IMR-90 (cell line): ENCODE data around the gene ARMH2. TPM values are rescaled to one million over a fixed set of nuclear protein-coding genes. Genes with fewer than 3 reads are reported as not detected.

Experiments
- ATAC-seq: fragments of 200-7000 bp; cut with Tn5 transposase; 2 replicates; pipeline ENCODE4 v1.9.1; 2020; ENCODE audit warnings: low read depth, mild to moderate bottlenecking, moderate library complexity
- BruUV-seq: library from RNA; stranded (reverse); fragments of 400-500 nt; replicated peaks from 2 replicates; lab custom pipeline; 2021; lab: Mats Ljungman, UMichigan
- CTCF ChIA-PET: fragments of 300-600 bp; formaldehyde crosslinking; extraction: SDS; loops from one replicate; lab custom pipeline; 2021; ENCODE audit warnings: antibody characterized with exemption; lab: Yijun Ruan, JAX
- POLR2A ChIA-PET: fragments of 300-600 bp; sonication (Branson Sonifier 250); formaldehyde crosslinking; loops from one replicate; lab custom pipeline; 2022; ENCODE audit warnings: antibody characterized with exemption; ENCODE audit not compliant: unreplicated experiment; lab: Charles Lee
- DNase-seq: peaks from one replicate; pipeline ENCODE4 v3.0.0; 2013
- H2AFZ ChIP-seq: replicated peaks from 2 replicates; pipeline ENCODE3; 2013; ENCODE audit warnings: low read length, mild to moderate bottlenecking; ENCODE audit not compliant: poor library complexity
- H2AK5ac ChIP-seq: 2 replicates; pipeline ENCODE4 v1.6.1; 2013; ENCODE audit warnings: low read depth, low read length, inconsistent platforms
- H2AK9ac ChIP-seq: replicated peaks from 2 replicates; pipeline ENCODE3; 2013; ENCODE audit warnings: mild to moderate bottlenecking, low read depth, low read length, moderate library complexity; ENCODE audit not compliant: poor library complexity
- H2BK120ac ChIP-seq: 2 replicates; pipeline ENCODE4 v1.6.1; 2013; ENCODE audit warnings: low read depth, low read length, inconsistent platforms
- H2BK15ac ChIP-seq: 3 replicates; pipeline ENCODE4 v1.6.1; 2013; ENCODE audit warnings: low read depth, low read length, inconsistent platforms
- H2BK20ac ChIP-seq: 2 replicates; pipeline ENCODE4 v1.6.1; 2013; ENCODE audit warnings: low read depth, mild to moderate bottlenecking, inconsistent platforms, low read length, moderate library complexity
- H2BK5ac ChIP-seq: 2 replicates; pipeline ENCODE4 v1.6.1; 2013; ENCODE audit warnings: mild to moderate bottlenecking, low read depth, low read length, inconsistent platforms; ENCODE audit not compliant: poor library complexity, severe bottlenecking
- H3K14ac ChIP-seq: replicated peaks from 2 replicates; pipeline ENCODE4 v1.6.1; 2013; ENCODE audit warnings: low read depth, low read length, inconsistent platforms
- H3K18ac ChIP-seq: 2 replicates; pipeline ENCODE4 v1.6.1; 2013; ENCODE audit warnings: low read depth, low read length, control low read depth
- H3K23ac ChIP-seq: 2 replicates; pipeline ENCODE4 v1.6.1; 2013; ENCODE audit warnings: low read depth, low read length, inconsistent platforms
- H3K27ac ChIP-seq: 2 replicates; pipeline ENCODE4 v1.5.1; 2013; ENCODE audit warnings: mild to moderate bottlenecking, control low read depth, low read length; ENCODE audit not compliant: insufficient read depth
- H3K27me3 ChIP-seq: 2 replicates; pipeline ENCODE4 v1.6.1; 2013; ENCODE audit warnings: low read length; ENCODE audit not compliant: control insufficient read depth, insufficient read depth
- H3K36me3 ChIP-seq: 2 replicates; pipeline ENCODE4 v1.6.1; 2013; ENCODE audit warnings: low read length, mixed read lengths; ENCODE audit not compliant: control insufficient read depth, insufficient read depth
- H3K4ac ChIP-seq: 2 replicates; pipeline ENCODE4 v1.6.1; 2013; ENCODE audit warnings: low read depth, low read length, inconsistent platforms
- H3K4me1 ChIP-seq: 2 replicates; pipeline ENCODE4 v1.6.1; 2013; ENCODE audit warnings: low read length, mixed read lengths; ENCODE audit not compliant: control insufficient read depth, insufficient read depth
- H3K4me2 ChIP-seq: 2 replicates; pipeline ENCODE4 v1.6.1; 2013; ENCODE audit warnings: low read depth, mild to moderate bottlenecking, control low read depth, low read length, moderate library complexity
- H3K4me3 ChIP-seq: 2 replicates; pipeline ENCODE4 v1.5.1; 2013; ENCODE audit warnings: low read depth, mild to moderate bottlenecking, control low read depth, low read length, moderate library complexity; ENCODE audit not compliant: insufficient read depth
- H3K56ac ChIP-seq: 2 replicates; pipeline ENCODE4 v1.6.1; 2013; ENCODE audit warnings: low read length, inconsistent platforms; ENCODE audit not compliant: insufficient read depth; ENCODE audit errors: extremely low read depth
- H3K79me1 ChIP-seq, 2 experiments: 2 replicates each; pipeline ENCODE4 v1.6.1; 2013; ENCODE audit warnings: low read length in 2 of 2, inconsistent platforms in 1 of 2, low read depth in 1 of 2
- H3K9ac ChIP-seq: 2 replicates; pipeline ENCODE4 v1.6.1; 2013; ENCODE audit warnings: low read depth, low read length, control low read depth
- H3K9me1 ChIP-seq: 2 replicates; pipeline ENCODE4 v1.6.1; 2013; ENCODE audit warnings: low read length, inconsistent platforms; ENCODE audit not compliant: insufficient read depth
- H3K9me3 ChIP-seq: 2 replicates; pipeline ENCODE4 v1.6.1; 2013; ENCODE audit warnings: low read length; ENCODE audit not compliant: control insufficient read depth, insufficient read depth
- H4K20me1 ChIP-seq: 2 replicates; pipeline ENCODE4 v1.6.1; 2013; ENCODE audit warnings: low read length, inconsistent platforms; ENCODE audit not compliant: insufficient read depth
- H4K5ac ChIP-seq: 2 replicates; pipeline ENCODE4 v1.6.1; 2013; ENCODE audit warnings: mild to moderate bottlenecking, low read depth, low read length, control low read depth
- H4K8ac ChIP-seq, 2 experiments: 2 replicates each; pipeline ENCODE4 v1.6.1; 2013; ENCODE audit warnings: low read depth in 2 of 2, low read length in 2 of 2, control low read depth in 1 of 2, inconsistent platforms in 1 of 2
- H4K91ac ChIP-seq: 2 replicates; pipeline ENCODE4 v1.6.1; 2013; ENCODE audit warnings: low read depth, low read length, inconsistent platforms; ENCODE audit not compliant: insufficient read depth
- BHLHE40 ChIP-seq: fragments of 150-350 bp; IDR thresholded peaks from 2 replicates; pipeline ENCODE4 v1.6.1; 2016; ENCODE audit warnings: mild to moderate bottlenecking, low read depth, low read length
- CEBPB ChIP-seq: IDR thresholded peaks from 2 replicates; pipeline ENCODE4 v1.6.1; 2012; ENCODE audit warnings: low read depth, low read length, improper control_type of control experiment
- CTCF ChIP-seq: conservative IDR thresholded peaks from 2 replicates; pipeline ENCODE4 v1.5.1; 2012; ENCODE audit warnings: mild to moderate bottlenecking, low read depth, low read length, improper control_type of control experiment
- ELK1 ChIP-seq: fragments of 150-350 bp; IDR thresholded peaks from 2 replicates; pipeline ENCODE4 v1.6.1; 2016; ENCODE audit warnings: low read depth, mild to moderate bottlenecking, low read length, moderate library complexity, borderline replicate concordance
- FOS ChIP-seq: fragments of 150-350 bp; IDR thresholded peaks from 2 replicates; pipeline ENCODE4 v1.6.1; 2016; ENCODE audit warnings: low read depth, low read length
- MAFK ChIP-seq: IDR thresholded peaks from 2 replicates; pipeline ENCODE4 v1.6.1; 2012; ENCODE audit warnings: low read depth, low read length, improper control_type of control experiment
- MAZ ChIP-seq: IDR thresholded peaks from 2 replicates; pipeline ENCODE4 v1.6.1; 2012; ENCODE audit warnings: low read depth, mild to moderate bottlenecking, low read length, improper control_type of control experiment, moderate library complexity, borderline replicate concordance
- MXI1 ChIP-seq: IDR thresholded peaks from 2 replicates; pipeline ENCODE4 v1.6.1; 2012; ENCODE audit warnings: low read depth, mild to moderate bottlenecking, low read length, moderate library complexity, borderline replicate concordance
- NFE2L2 ChIP-seq: fragments of 150-350 bp; IDR thresholded peaks from 2 replicates; pipeline ENCODE4 v1.6.1; 2016; ENCODE audit warnings: low read depth, mild to moderate bottlenecking, low read length
- POLR2A ChIP-seq: IDR thresholded peaks from 2 replicates; pipeline ENCODE4 v1.6.1; 2012; ENCODE audit warnings: mild to moderate bottlenecking, low read depth, low read length
- RAD21 ChIP-seq: IDR thresholded peaks from 2 replicates; pipeline ENCODE4 v1.6.1; 2012; ENCODE audit warnings: low read length, improper control_type of control experiment
- RFX5 ChIP-seq: IDR thresholded peaks from 2 replicates; pipeline ENCODE4 v1.8.0; 2012; ENCODE audit warnings: low read depth, mild to moderate bottlenecking, low read length, moderate library complexity
- SMC3 ChIP-seq: fragments of 150-350 bp; IDR thresholded peaks from 2 replicates; pipeline ENCODE4 v1.6.1; 2016; ENCODE audit warnings: low read depth, mild to moderate bottlenecking, antibody characterized with exemption, low read length, moderate library complexity
- USF2 ChIP-seq: fragments of 150-350 bp; IDR thresholded peaks from 2 replicates; pipeline ENCODE4 v1.6.1; 2017; ENCODE audit warnings: mild to moderate bottlenecking, antibody characterized with exemption, low read length, low read depth
- WGBS, 2 experiments: methylation state at CpG; one replicate each; pipeline versions ENCODE4 v1.1.5 to v1.1.7; 2013; ENCODE audit warnings: missing lambda C conversion rate in 2 of 2; ENCODE audit not compliant: insufficient read length in 1 of 2; ENCODE audit errors: extremely low coverage in 2 of 2; 5-methylcytosine and 5-hydroxymethylcytosine counted together
- dilution Hi-C: fragments of 300-500 bp; cut with HindIII; formaldehyde crosslinking; loops from one replicate; pipeline ENCODE4 v1.14.3; 2018; ENCODE audit warnings: low sequenced_read_pairs; ENCODE audit not compliant: unreplicated experiment
- in situ Hi-C: fragments of 300-500 bp; cut with MboI; formaldehyde crosslinking; loops from 3 replicates; pipeline ENCODE4 v1.14.3; 2019; ENCODE audit warnings: low sequenced_read_pairs, inconsistent platforms, mixed read lengths
- intact Hi-C: fragments of 100-400 bp; cut with micrococcal nuclease; formaldehyde crosslinking; loops from 2 replicates; pipeline ENCODE4 v1.10.0; 2022
- polyA plus RNA-seq, 3 experiments: library from polyadenylated mRNA; depleted of rRNA; stranded (reverse); fragments of >200 nt; gene quantifications; 2 replicates each; pipeline ENCODE4 v1.2.3, GENCODE V29; 2012; ENCODE audit warnings: low replicate concordance in 1 of 3
- total RNA-seq: library from RNA; depleted of rRNA; stranded (reverse); fragments of >200 nt; gene quantifications from 2 replicates; pipeline ENCODE4 v1.2.3, GENCODE V29; 2012

The ARMH2 gene
- total and polyA plus RNA-seq, 2 of the 4 experiments (the other 2 are of a cell fraction) = not detected

- CTCF ChIA-PET = interaction anchor here (1.5 kb wide), 1 partner anchor 14 kb away, joined by 3 read pairs; no protein-coding TSS in a partner anchor
- no peak for DNase-seq
- WGBS, 2 experiments = no CpG with 5 or more reads among the region's 3 CpGs
Observed at GRCh38 chr6:24807584-24807983, 8.9 kb upstream of the ARMH2 start.

More at GRCh38 chr6:24807584-24807983, 8.9 kb upstream of the ARMH2 start:
- H3K9ac ChIP-seq = no peak overlapping the region
- no peak overlapping the region for H3K56ac ChIP-seq
- H3K27ac ChIP-seq = no peak overlapping the region
- no peak overlapping the region for H4K8ac ChIP-seq
- no peak overlapping the region for H2BK120ac ChIP-seq
- no peak overlapping the region for H2AFZ ChIP-seq
- dilution Hi-C loops = no loop called here
- POLR2A ChIA-PET = no interaction called here
- no peaks in the 10 kb centered on the region for H3K9me3 ChIP-seq
- intact Hi-C loops = no loop called here
- H2AK9ac ChIP-seq = no peak overlapping the region
- no peak overlapping the region for H3K18ac ChIP-seq
- no peak overlapping the region for H2BK15ac ChIP-seq
- H2AK5ac ChIP-seq = no peak overlapping the region
- BruUV-seq = no TSS peak
- ATAC-seq = no peak
- H3K4me2 ChIP-seq = no peak overlapping the region
- no peak overlapping the region for H2BK20ac ChIP-seq
- peaks cover 8% of the 10 kb centered on the region for H3K4me1 ChIP-seq
- no peak overlapping the region for H4K5ac ChIP-seq
- H3K27me3 ChIP-seq = no peaks in the 10 kb centered on the region
- H3K36me3 ChIP-seq = peaks cover 13% of the 10 kb centered on the region
- in situ Hi-C loops = no loop called here
- no peak overlapping the region for H3K4ac ChIP-seq
- H3K79me1 ChIP-seq = no peaks in the 10 kb centered on the region
- no peak overlapping the region for H3K14ac ChIP-seq
- no peaks in the 10 kb centered on the region for H3K9me1 ChIP-seq
- no peak overlapping the region for H3K23ac ChIP-seq
- H4K91ac ChIP-seq = no peak overlapping the region
- H4K20me1 ChIP-seq = no peaks in the 10 kb centered on the region
- TF ChIP-seq FOS (no peak), SMC3 (no peak), CEBPB (no peak), POLR2A (no peak), USF2 (no peak), RAD21 (no peak), ELK1 (no peak), MXI1 (no peak), NFE2L2 (no peak), MAZ (no peak), BHLHE40 (no peak), RFX5 (no peak), MAFK (no peak), CTCF (no peak)
- no peak overlapping the region for H2BK5ac ChIP-seq
- H3K4me3 ChIP-seq = no peak overlapping the region
